KOPT-K1 (cell line): ENCODE data around the gene HAPLN2.

ENCODE experiments used
- H3K27ac ChIP-seq: fragments of 200-600 bp; sonication (generic); 2 replicates; pipeline ENCODE4 v1.5.1; 2016; ENCODE audit warnings: antibody characterized with exemption, mild to moderate bottlenecking, low read depth, low read length; ENCODE audit not compliant: poor library complexity, severe bottlenecking
- H3K36me3 ChIP-seq: fragments of 200-600 bp; sonication (generic); 2 replicates; pipeline ENCODE4 v1.5.1; 2017; ENCODE audit warnings: antibody characterized with exemption, mild to moderate bottlenecking, low read length, moderate library complexity; ENCODE audit not compliant: insufficient read depth
- H3K9me3 ChIP-seq: fragments of 200-600 bp; sonication (generic); 2 replicates; pipeline ENCODE4 v1.5.1; 2017; ENCODE audit warnings: antibody characterized with exemption, low read length, mild to moderate bottlenecking; ENCODE audit not compliant: insufficient read depth, poor library complexity, severe bottlenecking

Gene HAPLN2

DNA sequence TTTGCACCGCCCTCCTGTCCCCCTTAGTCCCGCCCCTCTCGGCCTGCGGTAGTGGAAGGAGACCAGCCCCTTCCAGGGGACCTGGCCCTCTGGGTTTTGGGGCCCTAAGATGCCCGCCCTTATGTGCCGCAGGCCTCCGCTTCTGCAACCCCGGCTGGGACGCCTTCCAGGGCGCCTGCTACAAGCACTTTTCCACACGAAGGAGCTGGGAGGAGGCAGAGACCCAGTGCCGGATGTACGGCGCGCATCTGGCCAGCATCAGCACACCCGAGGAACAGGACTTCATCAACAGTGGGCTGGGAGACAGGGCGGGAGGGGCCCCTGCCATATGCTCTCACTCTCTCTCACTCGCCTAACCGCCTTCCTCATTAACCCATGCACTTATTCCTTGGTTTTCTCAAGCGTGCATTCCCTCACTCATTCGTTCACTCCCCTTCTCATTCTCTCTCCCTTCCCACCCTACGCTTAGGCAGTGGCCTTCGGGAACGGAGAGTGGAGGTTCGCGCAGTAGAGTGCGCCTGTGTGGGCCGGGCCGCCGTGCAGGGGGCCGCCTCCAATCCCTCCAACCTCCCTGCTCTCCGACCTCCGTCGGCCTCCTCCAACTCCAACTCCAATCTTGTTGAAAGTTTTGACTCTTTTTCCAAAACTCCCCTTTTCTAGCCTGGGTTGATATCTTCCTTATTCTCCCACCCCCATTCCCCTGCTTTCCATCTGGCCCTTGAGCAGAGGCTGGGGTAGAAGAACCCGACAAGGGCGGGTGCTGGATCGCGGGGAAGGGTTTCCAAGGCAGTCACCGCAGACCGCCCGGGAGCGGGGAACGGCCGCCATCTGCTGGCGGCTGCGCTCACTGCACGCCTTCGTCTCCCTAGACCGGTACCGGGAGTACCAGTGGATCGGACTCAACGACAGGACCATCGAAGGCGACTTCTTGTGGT is 37.9 kb downstream of the HAPLN2 start:
- Histone ChIP-seq H3K9me3 (no peaks in the 10 kb centered on the region), H3K36me3 (no peaks in the 10 kb centered on the region), H3K27ac (no peak overlapping the region)

DNA sequence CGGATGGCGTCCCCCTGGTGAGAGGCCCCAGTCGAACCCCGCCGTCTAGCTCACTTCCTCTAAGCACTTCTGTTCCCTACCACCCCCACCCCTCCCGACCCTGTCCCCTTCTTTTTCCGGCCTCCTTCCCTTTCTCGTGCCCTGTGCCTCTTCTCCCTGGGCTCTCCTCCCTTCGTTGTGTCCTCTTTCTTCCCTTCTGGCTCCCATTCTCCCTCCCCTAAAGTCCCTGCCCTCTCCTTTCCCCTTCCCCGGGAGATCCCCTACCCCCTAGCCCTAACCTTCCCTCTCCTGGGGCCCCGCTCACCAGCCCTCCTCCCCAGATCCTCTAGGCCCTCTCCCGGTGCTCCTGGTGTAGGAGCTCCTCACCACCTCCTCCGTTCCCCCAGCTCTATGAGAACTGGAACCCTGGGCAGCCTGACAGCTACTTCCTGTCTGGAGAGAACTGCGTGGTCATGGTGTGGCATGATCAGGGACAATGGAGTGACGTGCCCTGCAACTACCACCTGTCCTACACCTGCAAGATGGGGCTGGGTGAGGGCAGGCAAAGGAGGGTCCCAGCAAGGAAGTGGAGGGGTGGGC is 38.6 kb downstream of the HAPLN2 start:
- Histone ChIP-seq H3K27ac (no peak overlapping the region), H3K36me3 (no peaks in the 10 kb centered on the region), H3K9me3 (no peaks in the 10 kb centered on the region)

DNA sequence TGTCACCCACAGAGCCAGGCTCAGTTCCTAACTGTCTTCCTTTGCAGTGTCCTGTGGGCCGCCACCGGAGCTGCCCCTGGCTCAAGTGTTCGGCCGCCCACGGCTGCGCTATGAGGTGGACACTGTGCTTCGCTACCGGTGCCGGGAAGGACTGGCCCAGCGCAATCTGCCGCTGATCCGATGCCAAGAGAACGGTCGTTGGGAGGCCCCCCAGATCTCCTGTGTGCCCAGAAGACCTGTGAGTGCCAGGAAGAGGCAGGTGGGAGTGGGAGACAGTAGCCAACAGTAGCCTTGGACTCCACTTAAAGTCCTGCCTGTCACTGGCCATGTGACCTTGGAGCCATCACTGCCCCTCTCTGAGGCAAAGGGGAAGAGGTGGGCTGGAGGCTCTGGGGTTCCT is 39.3 kb downstream of the HAPLN2 start:
- Histone ChIP-seq H3K9me3 (no peaks in the 10 kb centered on the region), H3K36me3 (no peaks in the 10 kb centered on the region), H3K27ac (no peak overlapping the region)

DNA sequence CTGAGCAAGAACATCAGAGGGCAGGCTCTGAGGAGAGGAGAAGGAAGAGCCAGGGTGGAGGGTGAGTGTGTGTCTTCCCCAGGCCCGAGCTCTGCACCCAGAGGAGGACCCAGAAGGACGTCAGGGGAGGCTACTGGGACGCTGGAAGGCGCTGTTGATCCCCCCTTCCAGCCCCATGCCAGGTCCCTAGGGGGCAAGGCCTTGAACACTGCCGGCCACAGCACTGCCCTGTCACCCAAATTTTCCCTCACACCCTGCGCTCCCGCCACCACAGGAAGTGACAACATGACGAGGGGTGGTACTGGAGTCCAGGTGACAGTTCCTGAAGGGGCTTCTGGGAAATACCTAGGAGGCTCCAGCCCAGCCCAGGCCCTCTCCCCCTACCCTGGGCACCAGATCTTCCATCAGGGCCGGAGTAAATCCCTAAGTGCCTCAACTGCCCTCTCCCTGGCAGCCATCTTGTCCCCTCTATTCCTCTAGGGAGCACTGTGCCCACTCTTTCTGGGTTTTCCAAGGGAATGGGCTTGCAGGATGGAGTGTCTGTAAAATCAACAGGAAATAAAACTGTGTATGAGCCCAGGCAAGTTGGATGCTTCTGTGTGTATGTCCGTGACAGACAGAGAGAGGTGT is 39.8 kb downstream of the HAPLN2 start:
- Histone ChIP-seq H3K36me3 (no peaks in the 10 kb centered on the region), H3K27ac (no peak overlapping the region)

DNA sequence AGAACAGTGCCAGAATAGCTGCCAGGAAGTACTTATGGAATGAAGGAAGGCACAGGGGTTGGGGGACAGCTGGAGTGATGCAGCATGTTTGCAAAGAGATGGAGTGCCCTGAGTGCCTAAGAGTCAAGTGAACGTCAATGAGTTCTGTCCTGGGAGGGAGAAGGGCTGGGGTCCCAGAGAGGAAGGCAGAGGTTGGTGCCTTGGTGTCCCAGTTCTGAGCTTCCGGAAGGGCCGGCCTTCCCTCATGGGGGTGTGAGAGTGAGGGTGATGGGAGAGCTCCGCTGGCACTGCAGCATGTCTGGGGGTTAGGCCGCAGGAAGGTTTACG is 40.4 kb downstream of the HAPLN2 start:
- Histone ChIP-seq H3K9me3 (no peaks in the 10 kb centered on the region), H3K36me3 (no peaks in the 10 kb centered on the region), H3K27ac (no peak overlapping the region)

More for the DNA sequence above, 39.8 kb downstream of the HAPLN2 start:
- H3K9me3 ChIP-seq, result no peaks in the 10 kb centered on the region

DNA sequence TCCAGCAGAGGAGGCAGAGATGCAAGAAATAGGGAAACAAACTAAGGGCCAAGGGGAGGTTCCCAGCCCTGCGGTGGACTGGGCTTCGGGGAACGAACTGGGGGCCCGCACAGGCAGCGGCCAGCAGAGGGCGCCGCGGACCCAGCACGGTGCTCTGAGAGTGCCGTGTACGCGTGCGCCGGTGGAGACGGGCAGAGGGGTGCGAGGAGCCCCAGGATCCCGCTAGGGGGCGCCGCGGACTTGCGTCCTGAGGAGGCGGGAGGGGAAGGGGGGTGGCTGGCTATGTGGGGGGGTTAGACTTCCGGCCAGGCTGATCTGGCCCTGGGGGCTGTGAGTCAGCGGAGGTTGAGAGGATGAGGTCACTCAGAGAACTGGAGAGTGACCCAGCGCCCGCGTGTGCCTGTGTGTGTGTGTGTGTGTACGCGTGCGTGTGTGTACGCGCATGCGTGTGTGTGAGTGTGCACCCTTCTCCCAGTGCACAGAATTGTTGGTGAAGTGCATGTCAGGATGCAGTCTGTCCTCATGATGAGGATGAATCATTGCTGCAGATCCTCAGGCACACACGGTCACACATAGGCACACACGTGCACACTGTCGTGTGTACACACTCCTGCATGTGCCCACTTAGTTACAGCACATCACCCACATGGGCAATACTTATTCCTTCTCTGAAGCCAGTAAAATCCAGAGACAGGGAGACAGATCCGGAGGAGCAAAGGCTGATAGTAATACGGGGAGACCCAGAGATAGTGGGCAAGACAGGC is 41.0 kb downstream of the HAPLN2 start:
- Histone ChIP-seq H3K27ac (no peak overlapping the region), H3K9me3 (no peaks in the 10 kb centered on the region), H3K36me3 (no peaks in the 10 kb centered on the region)

DNA sequence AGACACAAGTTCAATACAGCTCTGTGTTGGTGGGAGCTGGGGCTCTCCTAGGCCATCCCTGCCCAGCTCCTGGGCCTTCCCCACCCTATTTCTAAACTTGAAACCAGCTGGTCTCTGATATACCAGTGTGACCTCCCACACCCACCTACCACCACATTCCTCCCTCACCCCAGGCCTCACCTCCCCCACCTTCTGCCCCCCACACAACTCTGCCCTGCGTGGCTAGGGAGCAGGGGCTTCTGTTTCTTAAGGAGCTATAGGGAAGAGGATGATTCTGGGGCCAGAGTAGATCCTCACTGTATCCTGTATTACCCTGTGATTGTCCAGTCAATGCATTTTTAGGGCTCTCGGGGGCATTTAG is 41.5 kb downstream of the HAPLN2 start:
- Histone ChIP-seq H3K27ac (peak overlapping the region; percentile 10), H3K9me3 (no peaks in the 10 kb centered on the region), H3K36me3 (no peaks in the 10 kb centered on the region)

DNA sequence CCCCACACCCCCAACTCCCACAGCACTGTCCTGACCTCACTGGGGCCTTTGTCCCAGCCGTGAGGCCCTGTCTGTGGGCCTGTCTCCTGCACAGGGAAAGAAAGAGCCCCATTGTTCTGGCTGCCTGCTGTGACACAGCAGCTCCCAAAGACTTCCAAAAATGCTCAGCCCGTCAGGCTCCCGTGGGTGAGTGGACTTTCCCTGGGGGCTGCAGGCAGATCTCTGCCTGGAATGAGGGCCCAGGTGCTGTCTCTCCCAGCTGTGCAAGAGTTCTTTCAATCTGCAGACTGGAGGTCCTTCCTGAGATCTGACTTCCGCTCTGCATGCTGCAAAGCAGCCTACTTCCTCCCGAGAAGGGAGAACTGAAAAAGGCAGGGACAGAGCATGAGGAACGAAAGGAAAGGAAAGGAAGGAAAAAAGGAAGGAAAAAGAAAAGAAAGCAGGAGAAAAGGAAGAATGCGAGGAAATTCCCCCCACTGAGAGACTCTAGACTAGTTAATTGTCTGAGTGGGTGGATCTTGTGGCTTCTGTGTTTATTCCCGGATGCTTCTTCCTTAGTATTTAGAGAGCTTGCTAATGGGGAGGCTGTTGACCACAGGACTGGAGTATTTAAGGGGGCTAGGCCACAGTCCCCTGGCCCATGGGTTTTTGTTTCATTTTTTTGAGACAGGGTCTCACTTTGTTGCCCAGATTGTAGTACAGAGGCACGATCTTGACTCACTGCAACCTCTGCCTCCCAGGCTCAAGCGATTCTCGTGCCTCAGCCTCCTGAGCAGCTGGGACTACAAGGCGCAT is 43.0 kb downstream of the HAPLN2 start:
- Histone ChIP-seq H3K27ac (no peak overlapping the region), H3K9me3 (no peaks in the 10 kb centered on the region)

DNA sequence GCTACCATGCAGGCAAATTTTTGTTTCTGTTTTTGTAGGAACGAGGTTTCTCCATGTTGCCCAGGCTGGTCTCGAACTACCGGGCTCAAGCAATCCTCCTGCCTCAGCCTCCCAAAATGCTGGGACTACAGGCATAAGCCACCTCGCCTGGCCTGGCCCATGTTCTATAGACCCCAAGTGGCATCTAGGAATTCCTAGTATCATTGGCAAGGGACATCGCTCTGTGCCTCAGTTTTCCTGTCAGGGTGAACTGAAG is 43.5 kb downstream of the HAPLN2 start:
- H3K36me3 ChIP-seq, result no peaks in the 10 kb centered on the region
- H3K9me3 ChIP-seq, result no peaks in the 10 kb centered on the region
- no peak overlapping the region for H3K27ac ChIP-seq

More for the DNA sequence above, 43.0 kb downstream of the HAPLN2 start:
- no peaks in the 10 kb centered on the region for H3K36me3 ChIP-seq

DNA sequence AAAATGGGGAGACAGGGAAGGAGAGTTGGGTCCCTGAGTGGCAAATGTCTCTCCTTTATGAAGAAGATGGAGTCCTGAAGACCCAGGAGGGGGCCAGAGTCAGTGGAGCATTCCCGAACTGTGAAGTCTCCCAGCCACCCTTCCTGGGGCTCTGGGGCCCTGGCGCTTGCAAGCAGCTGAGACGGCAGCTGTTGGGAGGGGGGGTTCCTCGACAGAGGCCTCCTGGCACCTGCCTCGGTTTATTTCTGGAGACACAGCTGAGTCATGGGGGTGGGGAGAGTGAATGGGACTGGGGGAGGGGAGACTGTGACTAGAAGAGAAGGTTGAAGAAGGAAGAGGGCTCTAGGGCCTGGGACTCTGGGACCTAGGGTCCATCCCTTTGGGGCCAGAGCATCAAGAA is 44.0 kb downstream of the HAPLN2 start:
- H3K9me3 ChIP-seq, result no peaks in the 10 kb centered on the region
- no peak overlapping the region for H3K27ac ChIP-seq
- no peaks in the 10 kb centered on the region for H3K36me3 ChIP-seq

DNA sequence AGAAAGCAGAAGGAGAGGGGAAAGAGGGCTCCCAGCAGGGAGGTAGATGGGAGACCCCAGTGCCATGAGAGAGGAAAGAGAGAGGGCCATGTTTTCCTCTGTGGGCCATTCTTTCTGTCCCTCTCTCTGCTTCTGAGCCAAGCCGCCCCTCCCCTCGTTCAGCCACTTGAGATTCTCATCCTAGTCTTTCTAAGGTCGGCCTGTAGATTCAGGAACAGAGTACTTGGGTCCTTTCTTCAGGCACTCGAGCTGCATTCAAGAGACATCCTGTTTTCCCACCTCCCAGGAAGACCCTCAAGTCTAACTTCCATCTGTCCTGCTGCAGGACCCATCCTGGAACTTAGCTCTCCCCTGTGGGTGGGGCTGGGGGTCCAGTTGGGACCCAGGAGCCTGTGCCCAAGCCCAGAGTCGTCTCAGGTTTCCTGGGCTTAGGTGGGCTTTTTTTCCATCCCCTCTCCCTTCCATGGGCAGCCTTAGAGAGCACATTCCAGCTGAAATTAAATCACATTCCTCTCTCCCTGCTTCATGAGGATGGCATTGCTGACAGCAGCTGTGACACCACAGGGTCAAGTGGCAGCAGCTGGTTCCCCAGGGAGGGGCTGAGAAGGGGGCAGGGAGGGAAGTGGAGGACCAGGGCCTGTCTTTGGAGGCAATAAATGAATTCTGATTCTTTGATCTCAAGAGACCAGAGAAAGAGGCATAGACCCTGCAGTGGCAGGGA is 45.0 kb downstream of the HAPLN2 start:
- Histone ChIP-seq H3K36me3 (no peaks in the 10 kb centered on the region), H3K27ac (no peak overlapping the region), H3K9me3 (no peaks in the 10 kb centered on the region)

DNA sequence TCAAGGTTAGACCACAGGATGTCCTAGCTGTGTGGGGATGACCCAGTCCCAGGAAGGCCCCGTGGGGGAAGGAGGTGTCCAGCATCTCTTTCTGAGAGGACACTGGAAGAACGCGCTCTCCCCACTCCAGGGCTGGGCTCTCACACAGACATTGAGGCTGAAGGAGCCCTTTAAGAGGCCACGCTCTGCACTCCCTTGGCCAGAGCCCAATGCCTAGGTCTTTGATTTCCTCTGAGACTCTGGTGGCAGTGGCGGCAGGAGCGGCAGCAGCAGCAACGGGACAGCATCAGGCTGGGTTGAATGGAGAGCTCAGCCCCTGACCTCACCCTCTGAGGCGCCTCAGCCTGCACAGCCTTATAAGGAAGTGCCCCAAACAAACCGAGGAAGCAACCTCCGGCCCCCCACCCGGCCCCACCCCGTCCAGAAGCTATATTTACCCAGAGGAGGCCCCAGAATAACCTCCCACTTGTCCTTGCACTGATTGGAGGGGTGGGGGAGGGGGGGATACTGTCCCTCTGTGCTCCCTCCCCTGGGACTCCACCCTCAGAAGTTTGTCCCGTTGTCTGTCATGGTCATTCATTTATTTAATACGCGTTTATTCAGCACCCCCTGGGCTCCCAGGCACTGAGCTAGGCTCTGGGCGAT is 45.7 kb downstream of the HAPLN2 start:
- Histone ChIP-seq H3K27ac (no peak overlapping the region), H3K36me3 (no peaks in the 10 kb centered on the region), H3K9me3 (no peaks in the 10 kb centered on the region)

DNA sequence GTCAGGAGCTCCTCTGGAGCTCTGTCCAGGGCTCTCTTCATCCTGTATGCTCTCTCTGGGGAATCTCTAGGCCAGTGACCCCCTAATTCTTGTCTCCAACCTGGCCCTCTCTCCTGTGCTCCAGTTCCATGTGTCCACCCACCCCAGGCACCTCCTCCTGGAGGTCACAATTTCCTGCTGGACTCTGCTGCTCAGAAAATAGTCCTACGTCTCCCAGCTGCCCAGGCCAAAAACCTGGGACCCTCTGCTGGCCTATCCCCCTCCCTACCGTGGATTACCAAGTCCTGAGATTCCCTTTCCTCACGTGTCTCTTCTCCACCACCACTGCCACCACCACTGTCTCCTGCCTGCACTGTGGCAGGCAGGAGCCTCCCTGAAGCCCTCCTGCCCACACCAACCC is 46.3 kb downstream of the HAPLN2 start:
- no peaks in the 10 kb centered on the region for H3K36me3 ChIP-seq
- H3K9me3 ChIP-seq, result no peaks in the 10 kb centered on the region
- H3K27ac ChIP-seq, result no peak overlapping the region
